K562 (cell line): ENCODE measurements around the gene ATRN. TPM values are rescaled to one million over a fixed set of nuclear protein-coding genes. Genes with fewer than 3 reads are reported as not detected.

Experiments
- ATAC-seq: fragments of 200-7000 bp; cut with Tn5 transposase; 3 replicates; pipeline ENCODE4 v1.9.1; 2020; ENCODE audit warnings: moderate library complexity
- BruUV-seq: library from RNA; stranded (reverse); fragments of 400-500 nt; replicated peaks from 2 replicates; lab custom pipeline; 2021; lab: Mats Ljungman, UMichigan
- CTCF ChIA-PET: fragments of 300-600 bp; formaldehyde crosslinking; extraction: SDS; loops from one replicate; lab custom pipeline; 2021; ENCODE audit warnings: low intra/inter-chr PET ratio; lab: Yijun Ruan, JAX
- POLR2A ChIA-PET: fragments of 300-600, 350-650 bp; sonication (Branson Sonifier 250); formaldehyde crosslinking; extraction: SDS; loops from one replicate; lab custom pipeline; 2021; ENCODE audit warnings: antibody characterized with exemption, inconsistent platforms; lab: Yijun Ruan, JAX
- DNase-seq, 4 experiments: peaks; one replicate each; pipeline versions ENCODE4 v3.0.0 to v3.0.0-alpha.2; 2011 to 2018; ENCODE audit warnings: low spot score in 3 of 4, mixed read lengths in 3 of 4; ENCODE audit errors: extremely low read depth in 1 of 4
- FAIRE-seq: peaks from 2 replicates; lab custom pipeline; 2011; peaks lifted over from hg19 to GRCh38; lab: Jason Lieb, UNC
- H2AFZ ChIP-seq: 2 replicates; pipeline ENCODE4 v1.6.0; 2011; ENCODE audit warnings: low read depth, low read length, control low read depth, inconsistent platforms
- H3K27ac ChIP-seq: fragments of 200-600 bp; 3 replicates; pipeline ENCODE4 v1.8.0; 2011; ENCODE audit warnings: low read depth, mild to moderate bottlenecking, control low read depth, inconsistent platforms, low read length, moderate library complexity, mixed read lengths; ENCODE audit errors: extremely low read depth
- H3K27me3 ChIP-seq, 2 experiments: fragments of 300-600 bp in 1 of 2; 2 replicates in 1 of 2; 3 replicates in 1 of 2; pipeline versions ENCODE4 v1.6.0 to v1.8.0; 2011; ENCODE audit warnings: inconsistent platforms in 2 of 2, low read length in 2 of 2, mild to moderate bottlenecking in 1 of 2, mixed read lengths in 1 of 2, moderate library complexity in 1 of 2; ENCODE audit not compliant: control insufficient read depth in 2 of 2, insufficient read depth in 2 of 2
- H3K36me3 ChIP-seq: fragments of 300-600 bp; 3 replicates; pipeline ENCODE4 v1.8.0; 2011; ENCODE audit warnings: mild to moderate bottlenecking, low read length, inconsistent platforms; ENCODE audit not compliant: control insufficient read depth, insufficient read depth
- H3K4me1 ChIP-seq, 2 experiments: fragments of 200-600 bp in 1 of 2; replicated peaks in 1 of 2; 2 replicates in 1 of 2; 3 replicates in 1 of 2; pipeline versions ENCODE4 v1.5.1 to v1.8.0; 2011; ENCODE audit warnings: inconsistent platforms in 2 of 2, low read length in 2 of 2, mild to moderate bottlenecking in 1 of 2, mixed read lengths in 1 of 2, moderate library complexity in 1 of 2; ENCODE audit not compliant: control insufficient read depth in 2 of 2, insufficient read depth in 2 of 2
- H3K4me2 ChIP-seq: 2 replicates; pipeline ENCODE4 v1.6.1; 2011; ENCODE audit warnings: low read length, control low read depth, inconsistent platforms, mixed read lengths; ENCODE audit not compliant: insufficient read depth
- H3K4me3 ChIP-seq: fragments of 200-600 bp; sonication (generic), shearing (Covaris generic); 2 replicates; pipeline ENCODE4 v1.5.1; 2016; ENCODE audit warnings: control low read depth, inconsistent platforms
- H3K79me2 ChIP-seq: fragments of 200-600 bp; 3 replicates; pipeline ENCODE4 v1.8.0; 2011; ENCODE audit warnings: low read length, inconsistent platforms; ENCODE audit not compliant: control insufficient read depth, insufficient read depth
- H3K9ac ChIP-seq, 2 experiments: 2 replicates each; pipeline versions ENCODE4 v1.6.0 to v1.6.1; 2011; ENCODE audit warnings: low read depth in 2 of 2, low read length in 2 of 2, control low read depth in 1 of 2, inconsistent platforms in 1 of 2, mild to moderate bottlenecking in 1 of 2, mixed read lengths in 1 of 2; ENCODE audit not compliant: insufficient read depth in 1 of 2
- H3K9me1 ChIP-seq: one replicate; pipeline ENCODE4 v1.6.0; 2011; ENCODE audit warnings: inconsistent platforms, mild to moderate bottlenecking, low read length, moderate library complexity; ENCODE audit not compliant: control insufficient read depth, insufficient read depth
- H3K9me3 ChIP-seq: replicated peaks from 2 replicates; pipeline ENCODE4 v1.5.1; 2011; ENCODE audit warnings: low read depth, low read length, inconsistent platforms; ENCODE audit not compliant: control insufficient read depth, insufficient read depth
- H4K20me1 ChIP-seq: replicated peaks from 2 replicates; pipeline ENCODE4 v1.6.1; 2011; ENCODE audit warnings: low read length, inconsistent platforms, mixed read lengths; ENCODE audit not compliant: control insufficient read depth, insufficient read depth
- BACH1 ChIP-seq: fragments of 200-800 bp; sonication (Bioruptor generic); IDR thresholded peaks from 2 replicates; pipeline ENCODE4 v1.6.1; 2016; ENCODE audit warnings: missing genetic modification characterization, missing compliant biosample characterization
- CEBPG ChIP-seq, 3 experiments: fragments of 200-800 bp in 1 of 3; sonication (Bioruptor generic) in 1 of 3; sonication (generic) in 1 of 3; formaldehyde crosslinking in 1 of 3; IDR thresholded peaks in 2 of 3; conservative IDR thresholded peaks in 1 of 3; 2 replicates each; pipeline versions ENCODE4 v1.6.1 to v1.8.0; 2016 to 2022; ENCODE audit warnings: missing compliant biosample characterization in 2 of 3, missing genetic modification characterization in 2 of 3, mild to moderate bottlenecking in 1 of 3, missing genetic modification reagents in 1 of 3
- FOXP1 ChIP-seq: sonication (generic); formaldehyde crosslinking; IDR thresholded peaks from 2 replicates; pipeline ENCODE4 v1.8.0; 2022; ENCODE audit warnings: mild to moderate bottlenecking, missing genetic modification reagents
- HDAC6 ChIP-seq: IDR thresholded peaks from 2 replicates; pipeline ENCODE4 v1.6.1; 2012; ENCODE audit warnings: low read depth, mild to moderate bottlenecking, control low read depth, inconsistent platforms, low read length, moderate library complexity
- POLR2B ChIP-seq: fragments of 450-650 bp; IDR thresholded peaks from 2 replicates; pipeline ENCODE4 v1.6.1; 2018; ENCODE audit warnings: low read depth; ENCODE audit not compliant: partially characterized antibody
- PTTG1 ChIP-seq: fragments of 450-650 bp; IDR thresholded peaks from 2 replicates; pipeline ENCODE4 v1.6.1; 2016; ENCODE audit warnings: low read depth, mild to moderate bottlenecking, missing genetic modification characterization, missing compliant biosample characterization
- SNIP1 ChIP-seq: fragments of 450-650 bp; IDR thresholded peaks from 2 replicates; pipeline ENCODE4 v1.7.1; 2017; ENCODE audit warnings: low read depth, mild to moderate bottlenecking
- STAT5B ChIP-seq: fragments of 250-450 bp; sonication (Bioruptor Pico); IDR thresholded peaks from 2 replicates; pipeline ENCODE4 v1.8.0; 2021; ENCODE audit warnings: mild to moderate bottlenecking, inconsistent platforms
- TAF1 ChIP-seq: IDR thresholded peaks from 2 replicates; pipeline ENCODE4 v1.6.1; 2011; ENCODE audit warnings: mild to moderate bottlenecking, low read length, moderate library complexity; ENCODE audit not compliant: insufficient read depth, control insufficient read depth, severe bottlenecking; ENCODE audit errors: extremely low read depth
- XRCC5 ChIP-seq: fragments of 200-400 bp; formaldehyde crosslinking; IDR thresholded peaks from 2 replicates; pipeline ENCODE4 v1.6.1; 2017; ENCODE audit warnings: low read depth, mild to moderate bottlenecking, low read length
- ZBTB8A ChIP-seq: fragments of 450-650 bp; IDR thresholded peaks from 2 replicates; pipeline ENCODE4 v1.6.1; 2018; ENCODE audit warnings: mild to moderate bottlenecking, moderate library complexity; ENCODE audit not compliant: partially characterized antibody
- ZNF512 ChIP-seq: IDR thresholded peaks from 2 replicates; pipeline ENCODE4 v1.6.1; 2016; ENCODE audit warnings: missing genetic modification characterization, missing compliant biosample characterization
- ZNF766 ChIP-seq: fragments of 200-800 bp; sonication (Bioruptor generic); conservative IDR thresholded peaks from 2 replicates; pipeline ENCODE4 v1.6.1; 2016; ENCODE audit warnings: missing genetic modification characterization, missing compliant biosample characterization
- WGBS: fragments of 100-300 bp; shearing (Covaris generic); methylation state at CpG from one replicate; pipeline ENCODE4 v1.1.6; 2016; ENCODE audit warnings: low coverage, mixed read lengths; ENCODE audit not compliant: insufficient coverage; ENCODE audit errors: missing lambda C conversion rate; 5-methylcytosine and 5-hydroxymethylcytosine counted together
- in situ Hi-C: fragments of 300-500 bp; cut with MboI; formaldehyde crosslinking; loops from 4 replicates; pipeline ENCODE4 v1.15.0; 2018; ENCODE audit warnings: inconsistent platforms, mixed read lengths
- intact Hi-C: fragments of 100-400 bp; cut with micrococcal nuclease; formaldehyde crosslinking; loops from 2 replicates; pipeline ENCODE4 v1.14.2; 2022
- polyA plus RNA-seq, 8 experiments: library from polyadenylated mRNA; depleted of rRNA in 4 of 8; stranded (reverse) in 5 of 8; unstranded in 3 of 8; fragments of >200 nt; fragmentation: Nextera tagmentation in 2 of 8; fragmentation: Illumina TruSeq in 1 of 8; extraction: Ambion mirVana in 2 of 8; extraction: Trizol in 1 of 8; gene quantifications; 2 replicates each; pipeline versions ENCODE4 v1.2.1 to v1.2.3, GENCODE V29; 2011 to 2014; ENCODE audit warnings: inconsistent platforms in 1 of 8, missing spikeins in 1 of 8
- total RNA-seq, 7 experiments: library from RNA; depleted of rRNA in 6 of 7; stranded (reverse); fragments of >200 nt in 6 of 7; fragmentation: Illumina TruSeq in 2 of 7; extraction: Trizol in 2 of 7; gene quantifications; 2 replicates each; pipeline versions ENCODE4 v1.2.1 to v1.2.3, GENCODE V29; 2011 to 2021; ENCODE audit warnings: low replicate concordance in 1 of 7

ATRN gene
- total and polyA plus RNA-seq, 9 of the 15 experiments (the other 6 are each of a cell fraction or from before 2014, with no cell fraction given): 0.69 to 16.5 (median 7.6) TPM

GRCh38 chr20:3545401-3545925 lies 74.6 kb downstream of the ATRN start (continued):
- TF ChIP-seq ZNF512 (tag): no peak
- no peak for TF ChIP-seq BACH1

- no peaks in the 10 kb centered on the region for H3K9me1 ChIP-seq
- no peak overlapping the region for H2AFZ ChIP-seq
- ATAC-seq: no peak
- in situ Hi-C loops (no loop called here), intact Hi-C loops (no loop called here)
- no peak for FAIRE-seq
- H3K4me2 ChIP-seq: no peak overlapping the region
- H4K20me1 ChIP-seq: no peaks in the 10 kb centered on the region
- no TSS peak for BruUV-seq
- H3K4me3 ChIP-seq: no peak overlapping the region
- no peak for DNase-seq
- no peaks in the 10 kb centered on the region for H3K79me2 ChIP-seq
- H3K4me1 ChIP-seq: no peaks in the 10 kb centered on the region
- WGBS: 75% methylated on average over 1 of the region's 1 CpG
- no peaks in the 10 kb centered on the region for H3K9me3 ChIP-seq
- ChIA-PET POLR2A (no interaction called here), CTCF (no interaction called here)
- H3K9ac ChIP-seq: no peak overlapping the region
- no peaks in the 10 kb centered on the region; the same call in 2 of the 3 replicates for H3K36me3 ChIP-seq
- no peaks in the 10 kb centered on the region for H3K27me3 ChIP-seq
- H3K27ac ChIP-seq: no peak overlapping the region
- TF ChIP-seq ZNF766 (CRISPR knock-in tag): no peak
- no peak for TF ChIP-seq ZBTB8A
- TF ChIP-seq HDAC6: no peak
- no peak for TF ChIP-seq POLR2B
- no peak for TF ChIP-seq XRCC5
- TF ChIP-seq FOXP1 (CRISPR knock-in tag): no peak
- TF ChIP-seq SNIP1: no peak
- no peak for TF ChIP-seq TAF1
- no peak for TF ChIP-seq STAT5B
- TF ChIP-seq CEBPG (CRISPR knock-in tag; IDR thresholded peaks at IDR 0.05): no peak
- TF ChIP-seq CEBPG (tag; conservative IDR thresholded peaks at IDR 0.05 in 1 of 2, IDR thresholded peaks at IDR 0.05 in 1 of 2): no peak
- no peak for TF ChIP-seq PTTG1 (tag)
Measured at GRCh38 chr20:3547906-3548305, 77.1 kb downstream of the ATRN start.
